K562 (cell line): ENCODE measurements around the gene WDR64. TPM values are rescaled to one million over a fixed set of nuclear protein-coding genes. Genes with fewer than 3 reads are reported as not detected.
A peak's percentile ranks its signal among the peaks of the same experiment; 100 is the strongest.

Experiments
- CREM ChIP-seq: IDR thresholded peaks from 2 replicates; pipeline ENCODE4 v1.6.1; 2014; ENCODE audit warnings: antibody characterized with exemption, low read depth
- CTCFL ChIP-seq: IDR thresholded peaks from 2 replicates; pipeline ENCODE4 v1.6.1; 2011; ENCODE audit warnings: borderline replicate concordance, low read depth, mild to moderate bottlenecking, moderate library complexity, low read length; ENCODE audit not compliant: insufficient read depth, poor library complexity, severe bottlenecking
- GATAD2B ChIP-seq: fragments of 450-650 bp; IDR thresholded peaks from 2 replicates; pipeline ENCODE4 v1.6.1; 2017; ENCODE audit warnings: mild to moderate bottlenecking, borderline replicate concordance
- HNRNPL ChIP-seq: fragments of 200-400 bp; formaldehyde crosslinking; IDR thresholded peaks from 2 replicates; pipeline ENCODE4 v1.6.1; 2017; ENCODE audit warnings: low read depth, mild to moderate bottlenecking, low read length
- HNRNPUL1 ChIP-seq: fragments of 200-400 bp; formaldehyde crosslinking; IDR thresholded peaks from 2 replicates; pipeline ENCODE4 v1.6.1; 2017; ENCODE audit warnings: low read length
- KLF1 ChIP-seq: fragments of 450-650 bp; IDR thresholded peaks from 2 replicates; pipeline ENCODE4 v1.6.1; 2016; ENCODE audit warnings: missing genetic modification characterization, missing compliant biosample characterization
- MTF1 ChIP-seq: fragments of 250-450 bp; sonication (Bioruptor Pico); IDR thresholded peaks from 2 replicates; pipeline ENCODE4 v1.9.0; 2021; ENCODE audit warnings: moderate library complexity, mild to moderate bottlenecking, inconsistent platforms, borderline replicate concordance
- NCOR1 ChIP-seq: fragments of 450-650 bp; IDR thresholded peaks from 2 replicates; pipeline ENCODE4 v1.6.1; 2016; ENCODE audit warnings: mild to moderate bottlenecking, moderate library complexity
- NFIX ChIP-seq: fragments of 250-450 bp; sonication (Bioruptor Pico); IDR thresholded peaks from 2 replicates; pipeline ENCODE4 v1.4.0; 2020; ENCODE audit warnings: low read depth, mild to moderate bottlenecking, moderate library complexity
- PBX2 ChIP-seq, 2 experiments: IDR thresholded peaks in 1 of 2; conservative IDR thresholded peaks in 1 of 2; 2 replicates each; pipeline ENCODE4 v1.6.1; 2016; ENCODE audit warnings: low read depth in 2 of 2, mild to moderate bottlenecking in 1 of 2, missing compliant biosample characterization in 1 of 2, missing genetic modification characterization in 1 of 2, moderate library complexity in 1 of 2
- PHF21A ChIP-seq: fragments of 450-650 bp; IDR thresholded peaks from 2 replicates; pipeline ENCODE4 v1.6.1; 2017; ENCODE audit warnings: low read depth, borderline replicate concordance
- PHTF2 ChIP-seq: fragments of 250-450 bp; sonication (Bioruptor Pico); IDR thresholded peaks from 2 replicates; pipeline ENCODE4 v1.5.0; 2021; ENCODE audit warnings: mild to moderate bottlenecking
- RBM34 ChIP-seq: fragments of 200-400 bp; formaldehyde crosslinking; IDR thresholded peaks from 2 replicates; pipeline ENCODE4 v1.6.1; 2018; ENCODE audit warnings: low read length, borderline replicate concordance; ENCODE audit not compliant: insufficient read depth
- SMARCA5 ChIP-seq: fragments of 450-650 bp; IDR thresholded peaks from 2 replicates; pipeline ENCODE4 v1.6.1; 2016
- ZNF224 ChIP-seq: sonication (generic); formaldehyde crosslinking; IDR thresholded peaks from 2 replicates; pipeline ENCODE4 v1.8.0; 2022; ENCODE audit warnings: mild to moderate bottlenecking, missing genetic modification reagents
- ZZZ3 ChIP-seq: fragments of 450-650 bp; IDR thresholded peaks from 2 replicates; pipeline ENCODE4 v1.6.1; 2016; ENCODE audit warnings: antibody characterized with exemption, mild to moderate bottlenecking, moderate library complexity
- polyA plus RNA-seq, 8 experiments: library from polyadenylated mRNA; depleted of rRNA in 4 of 8; stranded (reverse) in 5 of 8; unstranded in 3 of 8; fragments of >200 nt; fragmentation: Nextera tagmentation in 2 of 8; fragmentation: Illumina TruSeq in 1 of 8; extraction: Ambion mirVana in 2 of 8; extraction: Trizol in 1 of 8; gene quantifications; 2 replicates each; pipeline versions ENCODE4 v1.2.1 to v1.2.3, GENCODE V29; 2011 to 2014; ENCODE audit warnings: inconsistent platforms in 1 of 8, missing spikeins in 1 of 8
- total RNA-seq, 7 experiments: library from RNA; depleted of rRNA in 6 of 7; stranded (reverse); fragments of >200 nt in 6 of 7; fragmentation: Illumina TruSeq in 2 of 7; extraction: Trizol in 2 of 7; gene quantifications; 2 replicates each; pipeline versions ENCODE4 v1.2.1 to v1.2.3, GENCODE V29; 2011 to 2021; ENCODE audit warnings: low replicate concordance in 1 of 7
- TF ChIP-seq, protein P1 (sequence below): fragments of 450-650 bp; formaldehyde crosslinking; IDR thresholded peaks from 2 replicates; pipeline ENCODE4 v1.4.0; 2022; ENCODE audit warnings: missing genetic modification characterization
- TF ChIP-seq, protein P2 (sequence below): sonication (generic); formaldehyde crosslinking; IDR thresholded peaks from 2 replicates; pipeline ENCODE4 v1.8.0; 2022; ENCODE audit warnings: missing genetic modification reagents, mild to moderate bottlenecking, moderate library complexity, borderline replicate concordance

WDR64 gene
- total and polyA plus RNA-seq, 9 of the 15 experiments (the other 6 are each of a cell fraction or from before 2014, with no cell fraction given): 0.06 to 0.29 (median 0.19) TPM; not detected in 5

DNA sequence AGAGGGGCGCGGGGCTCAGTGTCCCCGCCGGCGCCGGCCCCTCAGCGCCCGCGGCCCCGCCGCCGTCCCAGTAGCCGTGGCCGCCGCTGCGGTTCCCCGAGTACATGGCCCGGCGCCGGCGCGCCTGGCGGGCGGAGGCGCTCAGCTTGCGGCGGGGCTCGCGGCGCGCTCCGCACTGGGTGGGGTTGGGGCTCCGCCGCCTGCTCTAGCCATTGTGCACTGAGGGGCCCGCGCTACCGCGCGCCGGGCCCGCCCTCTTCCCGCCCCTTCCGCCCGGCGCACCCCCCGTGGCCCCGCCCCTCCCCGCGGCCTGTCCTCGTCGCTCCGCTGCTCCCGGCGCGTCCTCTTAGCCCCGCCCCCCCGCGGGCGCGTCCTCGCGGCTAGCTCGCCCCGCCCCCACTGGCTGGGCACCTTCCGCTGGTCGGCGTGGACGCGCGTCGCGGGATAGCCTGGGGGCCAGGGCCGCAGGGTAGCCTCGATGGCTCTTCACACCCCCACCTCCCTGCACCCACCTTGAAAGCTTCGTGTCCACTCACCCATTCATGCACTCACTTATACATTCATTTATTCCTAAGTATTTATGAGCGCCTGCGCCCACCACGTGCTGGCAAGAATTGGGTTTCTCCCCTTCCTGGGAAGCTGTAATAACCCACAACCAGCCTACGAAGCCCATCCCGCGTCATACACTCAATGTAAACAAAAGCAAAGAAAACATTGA, 11.8 kb upstream of the WDR64 start, which contains the start of the genes CHML and OPN3 (continued):
- TF ChIP-seq PBX2 (CRISPR knock-in tag; IDR thresholded peaks at IDR 0.05; ENCODE audit: low read depth) (no peak), PBX2 (tag; conservative IDR thresholded peaks at IDR 0.05; ENCODE audit: low read depth) (no peak), KLF1 (tag) (peak; percentile 37; the same call in 1 of the 2 replicates), NCOR1 (no peak), ZZZ3 (no peak), NFIX (CRISPR knock-in tag) (no peak), CREM (peak; percentile 71; the same call in 1 of the 2 replicates), ZNF224 (CRISPR knock-in tag) (no peak), HNRNPUL1 (no peak), GATAD2B (peak; percentile 95), CTCFL (peak; percentile 1), PHF21A (no peak), HNRNPL (0 out of 2 replicates have a peak, but pooled peaks have one; percentile 32), RBM34 (no peak), MTF1 (CRISPR knock-in tag) (no peak), SMARCA5 (no peak), PHTF2 (CRISPR knock-in tag) (no peak)
- TF ChIP-seq, protein P1, sequence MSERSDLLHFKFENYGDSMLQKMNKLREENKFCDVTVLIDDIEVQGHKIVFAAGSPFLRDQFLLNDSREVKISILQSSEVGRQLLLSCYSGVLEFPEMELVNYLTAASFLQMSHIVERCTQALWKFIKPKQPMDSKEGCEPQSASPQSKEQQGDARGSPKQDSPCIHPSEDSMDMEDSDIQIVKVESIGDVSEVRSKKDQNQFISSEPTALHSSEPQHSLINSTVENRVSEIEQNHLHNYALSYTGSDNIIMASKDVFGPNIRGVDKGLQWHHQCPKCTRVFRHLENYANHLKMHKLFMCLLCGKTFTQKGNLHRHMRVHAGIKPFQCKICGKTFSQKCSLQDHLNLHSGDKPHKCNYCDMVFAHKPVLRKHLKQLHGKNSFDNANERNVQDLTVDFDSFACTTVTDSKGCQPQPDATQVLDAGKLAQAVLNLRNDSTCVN (CRISPR knock-in tag): no peak
- TF ChIP-seq, protein P2, sequence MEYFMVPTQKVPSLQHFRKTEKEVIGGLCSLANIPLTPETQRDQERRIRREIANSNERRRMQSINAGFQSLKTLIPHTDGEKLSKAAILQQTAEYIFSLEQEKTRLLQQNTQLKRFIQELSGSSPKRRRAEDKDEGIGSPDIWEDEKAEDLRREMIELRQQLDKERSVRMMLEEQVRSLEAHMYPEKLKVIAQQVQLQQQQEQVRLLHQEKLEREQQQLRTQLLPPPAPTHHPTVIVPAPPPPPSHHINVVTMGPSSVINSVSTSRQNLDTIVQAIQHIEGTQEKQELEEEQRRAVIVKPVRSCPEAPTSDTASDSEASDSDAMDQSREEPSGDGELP (CRISPR knock-in tag): peak; percentile 57
